Activated CD8-positive, alpha-beta T cell treated with anti-CD3 and anti-CD28 coated beads, Interleukin-2, amount 10 ng/mL, durations not matched to agents 7 days and 5 days (primary cell): Measurements from ENCODE around the gene OPN3. TPM values are rescaled to one million over a fixed set of nuclear protein-coding genes. Genes with fewer than 3 reads are reported as not detected.

ENCODE experiments used
- ATAC-seq: fragments of 150-1000 bp; cut with Tn5 transposase; one replicate; pipeline ENCODE4 v1.10.0; 2021; ENCODE audit warnings: moderate library complexity
- CTCF ChIA-PET: fragments of 350-600 bp; sonication (Branson Sonifier 250); formaldehyde crosslinking; loops from one replicate; lab custom pipeline; 2021; ENCODE audit warnings: antibody characterized with exemption; lab: Charles Lee
- POLR2A ChIA-PET: fragments of 350-600 bp; sonication (Branson Sonifier 250); formaldehyde crosslinking; loops from one replicate; lab custom pipeline; 2021; ENCODE audit warnings: antibody characterized with exemption; lab: Charles Lee
- DNase-seq: peaks from one replicate; pipeline ENCODE4 v3.0.0-alpha.2; 2020
- H3K27ac Mint-ChIP-seq: one replicate; pipeline ENCODE4 v1.8.0; 2021; ENCODE audit warnings: mild to moderate bottlenecking, mixed read lengths
- H3K27me3 Mint-ChIP-seq: one replicate; pipeline ENCODE4 v1.8.0; 2021; ENCODE audit warnings: low read depth, mixed read lengths
- H3K36me3 Mint-ChIP-seq: one replicate; pipeline ENCODE4 v1.8.0; 2021; ENCODE audit warnings: low read depth, mixed read lengths
- H3K4me1 Mint-ChIP-seq: one replicate; pipeline ENCODE4 v1.8.0; 2021; ENCODE audit warnings: low read depth, mixed read lengths
- H3K4me3 Mint-ChIP-seq: one replicate; pipeline ENCODE4 v1.8.0; 2021; ENCODE audit warnings: mild to moderate bottlenecking, mixed read lengths
- H3K9me3 Mint-ChIP-seq: one replicate; pipeline ENCODE4 v1.8.0; 2022; ENCODE audit warnings: mixed read lengths; ENCODE audit not compliant: insufficient read depth
- total RNA-seq, 2 experiments: library from RNA; stranded (reverse); gene quantifications; one replicate each; pipeline ENCODE4 v1.2.3, GENCODE V29; 2021

The OPN3 gene
- total RNA-seq, 2 experiments from 2014 or later = 15.2 to 15.9 TPM

GRCh38 chr1:241635556-241636152 is 4.5 kb downstream of the OPN3 start:
- ATAC-seq (no peak), DNase-seq (no peak)
- Mint-ChIP-seq H3K27ac (no peak overlapping the region), H3K4me3 (no peak overlapping the region), H3K9me3 (no peaks in the 10 kb centered on the region), H3K36me3 (peaks cover 51% of the 10 kb centered on the region), H3K27me3 (no peaks in the 10 kb centered on the region), H3K4me1 (peaks cover 46% of the 10 kb centered on the region)
- POLR2A ChIA-PET = no interaction called here
- CTCF ChIA-PET = interaction anchor here (1.5 kb wide), 1 partner anchor 212 kb away, joined by 4 read pairs; the partner anchor contains the start of gene EXO1

GRCh38 chr1:241632987-241633386 is 7.2 kb downstream of the OPN3 start:
- Mint-ChIP-seq H3K27me3 (no peaks in the 10 kb centered on the region), H3K4me1 (peaks cover 42% of the 10 kb centered on the region), H3K36me3 (peaks cover 44% of the 10 kb centered on the region), H3K27ac (no peak overlapping the region), H3K9me3 (no peaks in the 10 kb centered on the region), H3K4me3 (no peak overlapping the region)
- POLR2A ChIA-PET = no interaction called here
- ATAC-seq = no peak
- no peak for DNase-seq
- CTCF ChIA-PET = interaction anchor here (1.3 kb wide), 1 partner anchor 22 kb away, joined by 5 read pairs; no protein-coding TSS in a partner anchor

GRCh38 chr1:241631674-241632073 is 8.5 kb downstream of the OPN3 start:
- Mint-ChIP-seq H3K36me3 (peaks cover 34% of the 10 kb centered on the region), H3K27ac (no peak overlapping the region), H3K4me3 (peak overlapping the region; percentile 30), H3K9me3 (no peaks in the 10 kb centered on the region), H3K4me1 (peaks cover 35% of the 10 kb centered on the region), H3K27me3 (no peaks in the 10 kb centered on the region)
- POLR2A ChIA-PET = no interaction called here
- ATAC-seq (no peak), DNase-seq (no peak)
- CTCF ChIA-PET = no interaction called here

- no peaks in the 10 kb centered on the region for H3K27me3 Mint-ChIP-seq
- peaks cover 30% of the 10 kb centered on the region for H3K36me3 Mint-ChIP-seq
- ATAC-seq = no peak
- H3K27ac Mint-ChIP-seq = no peak overlapping the region
- peaks cover 34% of the 10 kb centered on the region for H3K4me1 Mint-ChIP-seq
- H3K4me3 Mint-ChIP-seq = no peak overlapping the region
- ChIA-PET POLR2A (no interaction called here), CTCF (no interaction called here)
- no peaks in the 10 kb centered on the region for H3K9me3 Mint-ChIP-seq
- no peak for DNase-seq
Measured at GRCh38 chr1:241630899-241631298, 9.3 kb downstream of the OPN3 start.

- no peak overlapping the region for H3K4me3 Mint-ChIP-seq
- DNase-seq (no peak), ATAC-seq (no peak)
- H3K36me3 Mint-ChIP-seq = peaks cover 28% of the 10 kb centered on the region
- H3K4me1 Mint-ChIP-seq = peaks cover 30% of the 10 kb centered on the region
- ChIA-PET POLR2A (no interaction called here), CTCF (interaction anchor here (1.5 to 1.9 kb wide), 3 partner anchors 10 to 25 kb away, joined by 3 to 8 read pairs (median 7); partner anchors contain the start of genes CHML and OPN3)
- H3K9me3 Mint-ChIP-seq = no peaks in the 10 kb centered on the region
- no peak overlapping the region for H3K27ac Mint-ChIP-seq
- H3K27me3 Mint-ChIP-seq = no peaks in the 10 kb centered on the region
Measured at GRCh38 chr1:241630476-241630875, 9.7 kb downstream of the OPN3 start.

GRCh38 chr1:241630005-241630404 is 10.2 kb downstream of the OPN3 start:
- Mint-ChIP-seq H3K4me1 (peaks cover 25% of the 10 kb centered on the region), H3K27me3 (no peaks in the 10 kb centered on the region), H3K27ac (no peak overlapping the region), H3K9me3 (no peaks in the 10 kb centered on the region), H3K4me3 (no peak overlapping the region), H3K36me3 (peaks cover 23% of the 10 kb centered on the region)
- ChIA-PET CTCF (interaction anchor here (1.5 to 1.9 kb wide), 4 partner anchors 10 to 24 kb away, joined by 3 to 8 read pairs (median 5); partner anchors contain the start of genes CHML and OPN3), POLR2A (no interaction called here)
- ATAC-seq (no peak), DNase-seq (no peak)

GRCh38 chr1:241627453-241628259 is 12.5 kb downstream of the OPN3 start:
- CTCF ChIA-PET = interaction anchor here (0.6 to 2.7 kb wide), 11 partner anchors 11 to 219 kb away, joined by 3 to 57 read pairs (median 5); partner anchors contain the start of genes CHML, FH and OPN3
- Mint-ChIP-seq H3K9me3 (no peaks in the 10 kb centered on the region), H3K4me3 (peak overlapping the region; percentile 69), H3K36me3 (peaks cover 11% of the 10 kb centered on the region), H3K27me3 (no peaks in the 10 kb centered on the region), H3K27ac (peak overlapping the region; percentile 89), H3K4me1 (peaks cover 25% of the 10 kb centered on the region)
- POLR2A ChIA-PET = interaction anchor here (0.7 to 1.5 kb wide), 2 partner anchors 13 to 1903 kb away, joined by 3 read pairs; partner anchors contain the start of genes CHML and OPN3
- DNase-seq (peak; percentile 66), ATAC-seq (peak; percentile 84)

GRCh38 chr1:241624935-241625334 is 15.2 kb downstream of the OPN3 start:
- H3K36me3 Mint-ChIP-seq = peaks cover 3% of the 10 kb centered on the region
- no peak overlapping the region for H3K4me3 Mint-ChIP-seq
- POLR2A ChIA-PET = no interaction called here
- H3K27me3 Mint-ChIP-seq = no peaks in the 10 kb centered on the region
- no peaks in the 10 kb centered on the region for H3K9me3 Mint-ChIP-seq
- DNase-seq (no peak), ATAC-seq (no peak)
- peaks cover 14% of the 10 kb centered on the region for H3K4me1 Mint-ChIP-seq
- CTCF ChIA-PET = interaction anchor here (1.3 kb wide), 1 partner anchor 14 kb away, joined by 6 read pairs; no protein-coding TSS in a partner anchor
- H3K27ac Mint-ChIP-seq = no peak overlapping the region

GRCh38 chr1:241622669-241623068 is 17.5 kb downstream of the OPN3 start:
- H3K4me3 Mint-ChIP-seq = no peak overlapping the region
- peaks cover 3% of the 10 kb centered on the region for H3K36me3 Mint-ChIP-seq
- ATAC-seq (no peak), DNase-seq (no peak)
- no peak overlapping the region for H3K27ac Mint-ChIP-seq
- H3K4me1 Mint-ChIP-seq = peaks cover 3% of the 10 kb centered on the region
- ChIA-PET POLR2A (no interaction called here), CTCF (interaction anchor here (0.6 to 5.2 kb wide), 2 partner anchors 11 to 1901 kb away, joined by 3 to 28 read pairs; no protein-coding TSS in a partner anchor)
- no peaks in the 10 kb centered on the region for H3K27me3 Mint-ChIP-seq
- no peaks in the 10 kb centered on the region for H3K9me3 Mint-ChIP-seq

GRCh38 chr1:241617426-241617825 is 22.7 kb downstream of the OPN3 start:
- peaks cover 6% of the 10 kb centered on the region for H3K4me1 Mint-ChIP-seq
- H3K36me3 Mint-ChIP-seq = peaks cover 3% of the 10 kb centered on the region
- no peaks in the 10 kb centered on the region for H3K27me3 Mint-ChIP-seq
- POLR2A ChIA-PET = no interaction called here
- no peak overlapping the region for H3K4me3 Mint-ChIP-seq
- no peak overlapping the region for H3K27ac Mint-ChIP-seq
- no peak for DNase-seq
- no peak for ATAC-seq
- CTCF ChIA-PET = interaction anchor here (0.7 to 1.1 kb wide), 3 partner anchors 9 to 217 kb away, joined by 3 read pairs; no protein-coding TSS in a partner anchor
- no peaks in the 10 kb centered on the region for H3K9me3 Mint-ChIP-seq

- ATAC-seq = no peak
- H3K4me3 Mint-ChIP-seq = no peak overlapping the region
- peaks cover 6% of the 10 kb centered on the region for H3K4me1 Mint-ChIP-seq
- CTCF ChIA-PET = interaction anchor here (1.0 to 1.8 kb wide), 2 partner anchors 9 to 11 kb away, joined by 3 to 4 read pairs; no protein-coding TSS in a partner anchor
- POLR2A ChIA-PET = no interaction called here
- no peaks in the 10 kb centered on the region for H3K9me3 Mint-ChIP-seq
- no peaks in the 10 kb centered on the region for H3K36me3 Mint-ChIP-seq
- DNase-seq = no peak
- H3K27me3 Mint-ChIP-seq = no peaks in the 10 kb centered on the region
- H3K27ac Mint-ChIP-seq = no peak overlapping the region
Measured at GRCh38 chr1:241615043-241615974, 24.9 kb downstream of the OPN3 start.
